ENCODE data around the gene SNRNP40.
A peak's percentile ranks its signal among the peaks of the same experiment; 100 is the strongest.
"Not testable (repeated sequence)": the region's sequence is repeated elsewhere in the genome, so short reads cannot be mapped to it uniquely, and the experiment has no call there.

SNRNP40 gene

DNA sequence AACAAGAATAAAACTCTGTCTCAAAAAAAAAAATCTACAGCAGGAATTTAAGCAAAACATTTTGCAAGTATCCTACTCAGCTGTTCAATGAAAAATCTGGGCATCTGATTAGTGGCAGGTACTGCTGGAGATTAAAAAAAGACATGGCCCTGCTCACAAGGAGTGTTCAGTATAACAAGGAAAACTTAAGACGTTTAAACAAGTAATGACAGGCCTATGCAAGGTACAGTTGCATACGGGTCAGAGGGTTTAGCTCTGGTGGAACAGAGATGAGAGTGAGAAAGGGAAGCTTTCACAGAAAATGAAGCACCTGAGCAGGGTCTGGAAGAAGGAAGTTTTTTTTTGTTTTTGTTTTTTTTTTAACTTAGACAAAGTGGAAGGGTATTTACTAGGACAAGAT, 23.0 kb downstream of the SNRNP40 start:
- no peak for DNase-seq

DNA sequence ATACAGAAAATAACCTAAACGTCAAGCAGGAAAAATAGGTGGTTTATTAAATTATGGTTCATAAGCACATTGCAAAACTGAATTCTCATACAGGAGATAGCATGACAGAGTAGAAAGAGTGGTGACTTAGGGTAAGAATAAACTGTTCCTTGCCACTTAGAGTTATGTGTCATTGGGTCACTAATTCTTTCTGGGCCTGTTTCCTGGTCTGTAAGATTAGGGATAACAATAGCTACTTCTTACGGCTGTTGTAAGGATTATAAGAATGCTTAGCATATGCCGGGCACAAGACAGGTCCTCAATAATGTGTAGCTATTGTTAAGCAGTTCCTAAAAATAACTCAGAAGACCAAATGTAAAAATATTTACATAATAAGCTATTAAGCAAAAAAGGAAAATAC, 24.2 kb downstream of the SNRNP40 start:
- no peak for DNase-seq

- DNase-seq = no peak
These were observed 30.0 kb downstream of the SNRNP40 start for GRCh38 chr1:31266547-31266946.

GRCh38 chr1:31264790-31265386, 31.7 kb downstream of the SNRNP40 start:
- no peak for DNase-seq

GRCh38 chr1:31263408-31263807, 33.2 kb downstream of the SNRNP40 start:
- no peak for DNase-seq

- not testable (repeated sequence) for DNase-seq
These were observed 34.2 kb downstream of the SNRNP40 start for GRCh38 chr1:31262393-31262792.

GRCh38 chr1:31261916-31262315, 34.7 kb downstream of the SNRNP40 start:
- DNase-seq = no peak

GRCh38 chr1:31259746-31260145, 36.8 kb downstream of the SNRNP40 start:
- no peak for DNase-seq

DNA sequence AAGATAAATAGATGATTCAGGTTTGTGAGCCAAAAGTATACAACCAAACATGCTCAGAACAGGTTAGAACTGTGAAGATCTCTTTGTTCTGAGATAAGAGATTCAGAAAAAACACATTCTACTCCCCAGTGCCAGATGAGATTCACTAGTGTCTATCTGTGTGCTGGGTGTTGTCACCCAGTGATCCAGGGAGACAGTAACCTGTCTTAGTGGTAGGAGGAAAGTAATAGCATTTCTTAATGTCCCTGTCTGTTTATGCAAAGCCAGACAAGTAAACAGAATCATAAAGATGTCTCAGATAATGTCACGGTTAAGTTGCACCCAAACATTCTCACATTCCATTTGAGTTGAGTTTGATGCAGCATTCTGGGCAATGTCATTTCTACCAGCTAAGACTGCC, 38.0 kb downstream of the SNRNP40 start:
- DNase-seq = no peak

- DNase-seq = no peak
These were observed 39.4 kb downstream of the SNRNP40 start for GRCh38 chr1:31257213-31257612.

GRCh38 chr1:31249854-31250253, 46.7 kb downstream of the SNRNP40 start:
- DNase-seq = no peak

- DNase-seq = no peak
These were observed 48.3 kb downstream of the SNRNP40 start for GRCh38 chr1:31248276-31248675.

- DNase-seq = no peak
These were observed 52.3 kb downstream of the SNRNP40 start for GRCh38 chr1:31244326-31244725.

- DNase-seq = no peak
These were observed 52.9 kb downstream of the SNRNP40 start for GRCh38 chr1:31243501-31244286.

DNA sequence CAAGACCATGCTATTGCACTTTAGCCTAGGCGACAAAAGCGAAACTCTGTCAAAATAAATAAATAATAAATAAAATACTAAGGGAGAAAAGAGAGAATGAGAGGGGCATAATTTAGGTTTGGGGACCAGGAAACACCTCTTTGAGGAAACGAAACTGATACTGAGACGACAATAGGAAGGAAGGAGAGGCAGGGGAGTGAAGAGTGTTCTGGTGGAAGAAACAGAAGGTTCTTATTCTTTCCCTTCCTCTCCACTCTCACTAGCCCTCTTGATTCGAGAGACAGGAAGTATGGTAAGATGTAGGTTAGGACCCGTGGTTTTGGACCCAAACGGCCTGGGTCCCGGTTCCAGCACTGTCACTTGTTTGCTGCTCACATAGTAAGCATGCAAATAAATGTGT, 55.3 kb downstream of the SNRNP40 start:
- DNase-seq = no peak

DNA sequence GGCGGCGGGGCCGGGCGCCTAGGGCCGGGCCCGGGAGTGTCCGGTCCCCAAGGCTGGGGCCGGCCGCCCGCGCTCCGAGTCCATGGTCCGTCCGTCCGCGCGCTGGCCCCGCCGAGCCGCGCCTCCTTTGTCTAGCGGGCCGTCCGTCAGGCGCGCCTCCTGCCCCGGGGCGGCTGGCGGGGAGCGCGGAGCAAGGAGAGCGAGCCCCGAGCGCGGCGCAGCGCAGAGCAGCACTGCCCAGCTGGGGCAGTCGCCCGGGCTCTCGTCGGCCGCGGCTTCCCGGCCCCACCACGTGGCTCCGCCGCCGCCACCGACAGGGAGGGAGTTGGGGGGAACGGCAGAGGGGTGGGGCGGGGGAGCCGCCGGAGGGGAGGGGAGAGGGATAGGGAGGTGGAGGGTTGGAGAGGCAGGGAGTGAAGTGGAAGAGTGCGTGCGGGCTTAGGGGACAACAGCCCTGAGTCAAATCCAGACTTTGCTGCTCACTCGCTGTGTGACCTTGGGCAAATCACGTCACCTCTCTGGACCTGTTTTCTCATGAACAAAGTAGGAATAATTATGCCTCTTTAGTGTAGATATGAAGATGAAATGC, 56.8 kb downstream of the SNRNP40 start, which contains the start of gene NKAIN1:
Gene NKAIN1, minus strand, starts transcription at position 235 of the 589 bp plus-strand sequence. CDS start 340 bp downstream, outside the sequence.
- DNase-seq = peak; percentile 8

DNA sequence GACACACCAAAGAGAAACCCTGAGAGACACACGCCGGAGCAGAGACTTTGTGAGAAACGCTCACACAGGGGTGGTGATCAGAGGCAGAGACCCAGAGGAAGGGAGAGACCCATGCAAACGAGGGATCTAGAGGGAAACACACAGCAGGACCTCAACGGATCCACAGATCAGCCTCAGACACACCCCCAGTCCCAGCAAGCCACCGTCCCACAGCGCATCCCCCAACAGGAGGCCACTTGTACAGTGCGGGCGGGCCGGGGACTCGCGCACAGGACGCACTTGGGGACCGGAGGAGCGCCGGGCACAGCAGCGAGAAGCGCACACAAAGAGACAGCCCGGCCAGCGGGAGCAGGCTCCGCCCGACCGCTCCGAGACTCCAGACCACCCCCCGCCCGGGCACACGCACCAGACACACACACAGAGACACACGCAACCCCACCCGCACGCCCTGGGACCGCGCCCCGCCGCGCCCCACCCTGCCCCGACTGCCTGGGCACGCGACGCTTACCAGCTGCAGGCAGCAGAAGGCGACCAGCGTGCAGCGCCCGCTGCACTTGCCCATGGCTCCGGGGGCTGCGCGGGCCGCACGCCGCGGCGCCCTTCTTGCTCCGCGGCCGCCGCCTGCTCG, 57.5 kb downstream of the SNRNP40 start:
- DNase-seq = peak; percentile 20

GRCh38 chr1:31238612-31238985, 58.0 kb downstream of the SNRNP40 start:
- no peak for DNase-seq

DNA sequence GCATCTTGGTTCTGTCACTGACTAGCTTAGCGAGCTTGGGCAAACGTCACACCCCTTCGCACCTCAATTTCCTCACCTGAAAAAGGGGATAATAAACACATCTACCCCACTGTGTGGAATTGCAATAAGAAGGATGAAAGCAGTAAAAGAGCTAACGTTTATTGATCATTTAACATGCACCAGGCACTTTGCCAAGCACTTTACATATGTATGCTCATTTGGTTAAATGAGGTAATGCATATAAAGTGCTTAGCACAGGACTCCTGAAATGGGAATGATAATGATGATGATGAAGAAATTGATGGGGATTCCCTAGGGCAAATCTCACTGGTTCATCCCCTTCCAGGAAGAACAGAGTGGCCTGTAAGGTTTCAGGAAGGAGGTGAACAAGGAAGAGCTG, 61.7 kb downstream of the SNRNP40 start:
- no peak for DNase-seq

DNA sequence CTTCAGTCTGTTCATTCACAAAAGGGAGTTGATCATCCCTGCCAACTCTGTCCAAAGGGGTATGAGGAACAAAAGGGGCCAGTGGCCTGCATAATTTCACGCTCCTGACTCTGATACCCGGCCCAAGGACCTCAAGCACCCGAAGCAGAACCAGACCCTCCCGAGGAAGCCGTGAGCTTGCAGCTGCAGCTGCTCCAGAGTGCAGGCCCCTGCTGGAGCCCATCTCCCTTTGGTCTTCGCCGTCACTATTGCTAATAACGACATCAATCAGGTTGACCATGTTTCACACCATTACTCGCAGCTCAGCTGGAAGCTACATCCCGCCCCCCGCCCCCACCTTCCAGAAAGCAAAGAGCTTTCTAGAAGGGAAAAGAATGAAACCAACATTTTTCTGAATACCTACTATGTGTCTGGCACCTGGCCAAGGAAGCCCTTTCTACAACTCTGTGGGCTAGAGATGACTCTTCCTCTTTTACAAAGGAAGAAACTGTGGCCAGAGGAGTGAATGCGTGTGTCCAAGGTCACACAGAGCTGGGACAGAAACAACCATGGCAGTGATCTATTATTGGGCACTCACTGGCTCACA, 62.4 kb downstream of the SNRNP40 start:
- no peak for DNase-seq

DNA sequence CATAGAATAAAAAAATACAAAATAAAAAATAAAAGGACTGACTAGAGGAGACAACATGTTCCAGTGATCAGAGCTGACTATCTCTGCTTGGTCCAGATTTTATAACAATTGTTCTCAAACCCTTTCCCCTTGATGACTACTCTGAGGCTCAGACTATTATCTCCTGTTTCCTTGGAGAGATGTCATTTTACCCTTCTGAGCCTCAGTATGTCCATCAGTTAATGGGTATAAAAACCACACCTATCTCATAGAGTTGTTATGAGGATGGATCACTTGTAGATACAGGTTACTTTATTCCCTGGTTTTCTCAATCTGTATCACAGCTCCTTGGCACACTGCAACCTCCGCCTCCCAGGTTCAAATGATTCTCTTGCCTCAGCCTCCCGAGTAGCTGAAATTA, 63.9 kb downstream of the SNRNP40 start:
- no peak for DNase-seq

- DNase-seq = no peak
These were observed 64.8 kb downstream of the SNRNP40 start for GRCh38 chr1:31231802-31232201.

- no peak for DNase-seq
These were observed 66.2 kb downstream of the SNRNP40 start for GRCh38 chr1:31230378-31230777.

Measured in NCI-H1436 (cell line).